Esophagus (tissue), 2 donors: ENCODE results near the gene TUBB6. TPM values are rescaled to one million over a fixed set of nuclear protein-coding genes. Genes with fewer than 3 reads are reported as not detected.
A peak's percentile ranks its signal among the peaks of the same experiment; 100 is the strongest.

Experiments
- H3K27ac ChIP-seq, 2 donors: one replicate each; pipeline ENCODE4 v1.5.1; 2013; ENCODE audit warnings: low read depth in 2 of 2, mild to moderate bottlenecking in 2 of 2, inconsistent platforms in 1 of 2, low read length in 1 of 2, moderate library complexity in 1 of 2
- H3K27me3 ChIP-seq, 2 donors: one replicate each; pipeline ENCODE4 v1.6.1; 2013; ENCODE audit warnings: low read length in 2 of 2, control low read depth in 1 of 2, mild to moderate bottlenecking in 1 of 2; ENCODE audit not compliant: insufficient read depth in 2 of 2, control insufficient read depth in 1 of 2
- H3K36me3 ChIP-seq, 2 donors: one replicate each; pipeline ENCODE4 v1.6.1; 2013; ENCODE audit warnings: low read length in 1 of 2; ENCODE audit not compliant: control insufficient read depth in 2 of 2, insufficient read depth in 2 of 2
- H3K4me1 ChIP-seq, 2 donors: one replicate each; pipeline ENCODE4 v1.6.1; 2013; ENCODE audit warnings: low read length in 1 of 2; ENCODE audit not compliant: control insufficient read depth in 2 of 2, insufficient read depth in 2 of 2
- H3K4me3 ChIP-seq, 2 donors: one replicate each; pipeline ENCODE4 v1.5.1; 2013; ENCODE audit warnings: low read length in 2 of 2, mild to moderate bottlenecking in 2 of 2, low read depth in 1 of 2, moderate library complexity in 1 of 2
- H3K9me3 ChIP-seq, 2 donors: one replicate each; pipeline ENCODE4 v1.6.1; 2013; ENCODE audit warnings: mild to moderate bottlenecking in 2 of 2, low read depth in 1 of 2, low read length in 1 of 2, moderate library complexity in 1 of 2; ENCODE audit not compliant: control insufficient read depth in 2 of 2, insufficient read depth in 1 of 2
- WGBS, 2 donors: extraction: QIAGEN DNeasy Blood & Tissue Kit; methylation state at CpG; one replicate each; pipeline ENCODE4 v1.1.7; 2013; 5-methylcytosine and 5-hydroxymethylcytosine counted together
- polyA plus RNA-seq, 2 donors: library from polyadenylated mRNA; stranded (reverse); fragments of 200-250 nt; gene quantifications; one replicate each; pipeline ENCODE4 v1.2.3, GENCODE V29; 2013
- donor health status: healthy with polysubstance abuse.
- donor health status: Bipolar disorder and iron deficiency.

Gene TUBB6
- polyA plus RNA-seq, 2 donors: 183 to 299 TPM

- WGBS, 2 donors: 48 to 55% methylated on average over 30 of the region's 30 CpGs
- Histone ChIP-seq H3K4me3 (peak overlapping the region; percentile 9 to 14), H3K36me3 (no peaks in the 10 kb centered on the region), H3K4me1 (peaks cover 3 to 4% of the 10 kb centered on the region in 2 donors), H3K27ac (peak overlapping the region; percentile 86 to 87), H3K9me3 (no peaks in the 10 kb centered on the region), H3K27me3 (no peaks in the 10 kb centered on the region)
Observed at GRCh38 chr18:12278741-12279682, 29.0 kb upstream of the TUBB6 start.

GRCh38 chr18:12279781-12280531 lies 28.1 kb upstream of the TUBB6 start:
- peaks cover 3 to 4% of the 10 kb centered on the region in 2 donors for H3K4me1 ChIP-seq
- 83 to 84% methylated on average over 16 of the region's 16 CpGs for WGBS, 2 donors
- peak overlapping the region in 1 of 2 donors; percentile 9 for H3K4me3 ChIP-seq
- peak overlapping the region; percentile 86 to 87 for H3K27ac ChIP-seq
- H3K9me3 ChIP-seq: no peaks in the 10 kb centered on the region
- H3K36me3 ChIP-seq: no peaks in the 10 kb centered on the region
- H3K27me3 ChIP-seq: no peaks in the 10 kb centered on the region

GRCh38 chr18:12281861-12282260 lies 26.2 kb upstream of the TUBB6 start:
- peaks cover 3 to 4% of the 10 kb centered on the region in 2 donors for H3K4me1 ChIP-seq
- no peak overlapping the region for H3K4me3 ChIP-seq
- H3K36me3 ChIP-seq: no peaks in the 10 kb centered on the region
- no peaks in the 10 kb centered on the region for H3K27me3 ChIP-seq
- H3K9me3 ChIP-seq: no peaks in the 10 kb centered on the region
- H3K27ac ChIP-seq: no peak overlapping the region
- 39 to 44% methylated on average over 1 of the region's 1 CpG for WGBS, 2 donors

GRCh38 chr18:12282442-12283039 lies 25.5 kb upstream of the TUBB6 start:
- H3K4me1 ChIP-seq: peaks cover 5 to 6% of the 10 kb centered on the region in 2 donors
- H3K4me3 ChIP-seq: no peak overlapping the region
- H3K27ac ChIP-seq: no peak overlapping the region

GRCh38 chr18:12283256-12283655 lies 24.8 kb upstream of the TUBB6 start:
- H3K4me1 ChIP-seq: peaks cover 4 to 5% of the 10 kb centered on the region in 2 donors
- 68 to 76% methylated on average over 6 of the region's 6 CpGs for WGBS, 2 donors
- no peaks in the 10 kb centered on the region for H3K27me3 ChIP-seq
- H3K27ac ChIP-seq: no peak overlapping the region
- no peaks in the 10 kb centered on the region for H3K36me3 ChIP-seq
- H3K9me3 ChIP-seq: no peaks in the 10 kb centered on the region
- no peak overlapping the region for H3K4me3 ChIP-seq

More at GRCh38 chr18:12282442-12283039, 25.5 kb upstream of the TUBB6 start:
- H3K27me3 ChIP-seq: no peaks in the 10 kb centered on the region
- H3K9me3 ChIP-seq: no peaks in the 10 kb centered on the region
- 64 to 72% methylated on average over 9 of the region's 9 CpGs for WGBS, 2 donors
- no peaks in the 10 kb centered on the region for H3K36me3 ChIP-seq

GRCh38 chr18:12283666-12284065 lies 24.4 kb upstream of the TUBB6 start:
- Histone ChIP-seq H3K4me3 (no peak overlapping the region), H3K9me3 (no peaks in the 10 kb centered on the region), H3K4me1 (peaks cover 4 to 5% of the 10 kb centered on the region in 2 donors), H3K27me3 (no peaks in the 10 kb centered on the region), H3K36me3 (no peaks in the 10 kb centered on the region), H3K27ac (no peak overlapping the region)
- 59 to 79% methylated on average over 1 of the region's 1 CpG for WGBS, 2 donors

- no peaks in the 10 kb centered on the region for H3K27me3 ChIP-seq
- H3K9me3 ChIP-seq: no peaks in the 10 kb centered on the region
- H3K36me3 ChIP-seq: no peaks in the 10 kb centered on the region
- peaks cover 4 to 5% of the 10 kb centered on the region in 2 donors for H3K4me1 ChIP-seq
- WGBS, 2 donors: 24 to 25% methylated on average over 37 of the region's 37 CpGs
- peak overlapping the region; percentile 52 to 88 for H3K27ac ChIP-seq
- H3K4me3 ChIP-seq: peak overlapping the region; percentile 36 to 53
Observed at GRCh38 chr18:12287131-12287681, 20.8 kb upstream of the TUBB6 start.

GRCh38 chr18:12287684-12288402 lies 20.2 kb upstream of the TUBB6 start:
- peak overlapping the region; percentile 36 to 53 for H3K4me3 ChIP-seq
- H3K4me1 ChIP-seq: peaks cover 4 to 5% of the 10 kb centered on the region in 2 donors
- 2 to 3% methylated on average over 41 of the region's 41 CpGs for WGBS, 2 donors
- H3K27me3 ChIP-seq: no peaks in the 10 kb centered on the region
- H3K36me3 ChIP-seq: no peaks in the 10 kb centered on the region
- no peaks in the 10 kb centered on the region for H3K9me3 ChIP-seq
- peak overlapping the region; percentile 61 to 88 for H3K27ac ChIP-seq
